ENCODE data around the gene IL1RAPL1. TPM values are rescaled to one million over a fixed set of nuclear protein-coding genes. Genes with fewer than 3 reads are reported as not detected.

Gene IL1RAPL1
- total RNA-seq, 1 donor from 2014 or later, result 4.0 TPM

- no peak for DNase-seq (ENCODE audit: missing footprints)
- ATAC-seq, result no peak
- intact Hi-C loops (cut with DNase I), result no loop called here
Measured at GRCh38 chrX:29693912-29694311, 1106.7 kb downstream of the IL1RAPL1 start.

- intact Hi-C loops (cut with DNase I), result no loop called here
- ATAC-seq, result no peak
- no peak for DNase-seq (ENCODE audit: missing footprints)
Measured at GRCh38 chrX:29699239-29699638, 1112.0 kb downstream of the IL1RAPL1 start.

GRCh38 chrX:29707088-29707487, 1119.8 kb downstream of the IL1RAPL1 start:
- intact Hi-C loops (cut with DNase I), result no loop called here
- no peak for DNase-seq (ENCODE audit: missing footprints)
- ATAC-seq, result no peak

- intact Hi-C loops (cut with DNase I), result no loop called here
- DNase-seq (ENCODE audit: missing footprints) (no peak), ATAC-seq (no peak)
Measured at GRCh38 chrX:29721152-29721551, 1133.9 kb downstream of the IL1RAPL1 start.

GRCh38 chrX:29724316-29724715, 1137.1 kb downstream of the IL1RAPL1 start:
- intact Hi-C loops (cut with DNase I), result no loop called here
- no peak for DNase-seq (ENCODE audit: missing footprints)

GRCh38 chrX:29726811-29727210, 1139.6 kb downstream of the IL1RAPL1 start:
- intact Hi-C loops (cut with DNase I), result no loop called here

More at GRCh38 chrX:29724316-29724715, 1137.1 kb downstream of the IL1RAPL1 start:
- ATAC-seq, result no peak

GRCh38 chrX:29728639-29729038, 1141.4 kb downstream of the IL1RAPL1 start:
- DNase-seq (ENCODE audit: missing footprints) (no peak), ATAC-seq (no peak)
- intact Hi-C loops (cut with DNase I), result no loop called here

More at GRCh38 chrX:29726811-29727210, 1139.6 kb downstream of the IL1RAPL1 start:
- DNase-seq (ENCODE audit: missing footprints), result no peak
- no peak for ATAC-seq

- intact Hi-C loops (cut with DNase I), result no loop called here
- no peak for DNase-seq (ENCODE audit: missing footprints)
- ATAC-seq, result no peak
Measured at GRCh38 chrX:29744966-29745365, 1157.7 kb downstream of the IL1RAPL1 start.

GRCh38 chrX:29746326-29746725, 1159.1 kb downstream of the IL1RAPL1 start:
- ATAC-seq (no peak), DNase-seq (ENCODE audit: missing footprints) (no peak)
- intact Hi-C loops (cut with DNase I), result no loop called here

GRCh38 chrX:29762006-29762405, 1174.8 kb downstream of the IL1RAPL1 start:
- intact Hi-C loops (cut with DNase I), result no loop called here
- ATAC-seq (no peak), DNase-seq (ENCODE audit: missing footprints) (no peak)

- DNase-seq (ENCODE audit: missing footprints), result no peak
- no peak for ATAC-seq
- intact Hi-C loops (cut with DNase I), result no loop called here
Measured at GRCh38 chrX:29775890-29776289, 1188.6 kb downstream of the IL1RAPL1 start.

GRCh38 chrX:29787656-29788055, 1200.4 kb downstream of the IL1RAPL1 start:
- no peak for ATAC-seq
- intact Hi-C loops (cut with DNase I), result no loop called here

GRCh38 chrX:29788991-29789699, 1201.9 kb downstream of the IL1RAPL1 start:
- no peak for DNase-seq (ENCODE audit: missing footprints)
- no peak for ATAC-seq
- intact Hi-C loops (cut with DNase I), result no loop called here

More at GRCh38 chrX:29787656-29788055, 1200.4 kb downstream of the IL1RAPL1 start:
- DNase-seq (ENCODE audit: missing footprints), result no peak

GRCh38 chrX:29792335-29792734, 1205.1 kb downstream of the IL1RAPL1 start:
- intact Hi-C loops (cut with DNase I), result no loop called here

GRCh38 chrX:29797156-29797555, 1209.9 kb downstream of the IL1RAPL1 start:
- DNase-seq (ENCODE audit: missing footprints), result no peak

More at GRCh38 chrX:29792335-29792734, 1205.1 kb downstream of the IL1RAPL1 start:
- DNase-seq (ENCODE audit: missing footprints) (no peak), ATAC-seq (no peak)

GRCh38 chrX:29798469-29798868, 1211.2 kb downstream of the IL1RAPL1 start:
- intact Hi-C loops (cut with DNase I), result no loop called here
- DNase-seq (ENCODE audit: missing footprints) (no peak), ATAC-seq (no peak)

More at GRCh38 chrX:29797156-29797555, 1209.9 kb downstream of the IL1RAPL1 start:
- intact Hi-C loops (cut with DNase I), result no loop called here
- ATAC-seq, result no peak

- intact Hi-C loops (cut with DNase I), result no loop called here
- ATAC-seq (no peak), DNase-seq (ENCODE audit: missing footprints) (no peak)
Measured at GRCh38 chrX:29813174-29813573, 1225.9 kb downstream of the IL1RAPL1 start.

- intact Hi-C loops (cut with DNase I), result no loop called here
- no peak for ATAC-seq
- no peak for DNase-seq (ENCODE audit: missing footprints)
Measured at GRCh38 chrX:29824176-29824906, 1237.1 kb downstream of the IL1RAPL1 start.

GRCh38 chrX:29826742-29827141, 1239.5 kb downstream of the IL1RAPL1 start:
- ATAC-seq (no peak), DNase-seq (ENCODE audit: missing footprints) (no peak)
- intact Hi-C loops (cut with DNase I), result no loop called here

GRCh38 chrX:29834311-29834710, 1247.1 kb downstream of the IL1RAPL1 start:
- DNase-seq (ENCODE audit: missing footprints) (no peak), ATAC-seq (no peak)
- intact Hi-C loops (cut with DNase I), result no loop called here
